Measurements from ENCODE around the gene ZPBP. TPM values are rescaled to one million over a fixed set of nuclear protein-coding genes. Genes with fewer than 3 reads are reported as not detected.

ZPBP gene
- not detected in 2 replicates for total RNA-seq (2014; rRNA removed; shearing (Covaris generic))

GRCh38 chr7:50092579-50093491 lies at the start of gene ZPBP:
TSS of gene ZPBP (minus strand) at chr7:50093246. CDS start at chr7:50093194, 52 bp downstream.
- peak; percentile 24 for DNase-seq (ENCODE audit: low read depth)

GRCh38 chr7:50142425-50143017 lies 49.5 kb upstream of the ZPBP start:
- peak; percentile 37 for DNase-seq (ENCODE audit: low read depth)

GRCh38 chr7:50141854-50142253 lies 48.8 kb upstream of the ZPBP start:
- DNase-seq (ENCODE audit: low read depth): no peak

GRCh38 chr7:50141131-50141530 lies 48.1 kb upstream of the ZPBP start:
- DNase-seq (ENCODE audit: low read depth): no peak

- DNase-seq (ENCODE audit: low read depth): no peak
Measured at GRCh38 chr7:50140688-50141087, 47.6 kb upstream of the ZPBP start.

GRCh38 chr7:50138101-50138500 lies 45.1 kb upstream of the ZPBP start:
- no peak for DNase-seq (ENCODE audit: low read depth)

GRCh38 chr7:50125766-50126165 lies 32.7 kb upstream of the ZPBP start:
- no peak for DNase-seq (ENCODE audit: low read depth)

GRCh38 chr7:50121286-50121685 lies 28.2 kb upstream of the ZPBP start:
- DNase-seq (ENCODE audit: low read depth): no peak

- peak; percentile 3 for DNase-seq (ENCODE audit: low read depth)
Measured at GRCh38 chr7:50119815-50120637, 27.0 kb upstream of the ZPBP start.

- DNase-seq (ENCODE audit: low read depth): no peak
Measured at GRCh38 chr7:50112250-50112649, 19.2 kb upstream of the ZPBP start.

GRCh38 chr7:50101873-50102272 lies 8.8 kb upstream of the ZPBP start:
- DNase-seq (ENCODE audit: low read depth): no peak

- DNase-seq (ENCODE audit: low read depth): no peak
Measured at GRCh38 chr7:50095634-50096033, 2.6 kb upstream of the ZPBP start.

- no peak for DNase-seq (ENCODE audit: low read depth)
Measured at GRCh38 chr7:50088463-50089129, 4.5 kb downstream of the ZPBP start.

- no peak for DNase-seq (ENCODE audit: low read depth)
Measured at GRCh38 chr7:50085344-50085743, 7.7 kb downstream of the ZPBP start.

- no peak for DNase-seq (ENCODE audit: low read depth)
Measured at GRCh38 chr7:50073093-50073492, 20.0 kb downstream of the ZPBP start.

GRCh38 chr7:50069613-50070012 lies 23.4 kb downstream of the ZPBP start:
- peak; percentile 31 for DNase-seq (ENCODE audit: low read depth)

- peak; percentile 58 for DNase-seq (ENCODE audit: low read depth)
Measured at GRCh38 chr7:50068850-50069551, 24.0 kb downstream of the ZPBP start.

GRCh38 chr7:50068026-50068425 lies 25.0 kb downstream of the ZPBP start:
- DNase-seq (ENCODE audit: low read depth): peak; percentile 26

GRCh38 chr7:50062951-50063350 lies 30.1 kb downstream of the ZPBP start:
- no peak for DNase-seq (ENCODE audit: low read depth)

- no peak for DNase-seq (ENCODE audit: low read depth)
Measured at GRCh38 chr7:50056131-50056530, 36.9 kb downstream of the ZPBP start.

GRCh38 chr7:50047716-50048115 lies 45.3 kb downstream of the ZPBP start:
- DNase-seq (ENCODE audit: low read depth): no peak

Measured in M059J (cell line).